HFFc6 (cell line): ENCODE measurements around the gene WNT7A. TPM values are rescaled to one million over a fixed set of nuclear protein-coding genes. Genes with fewer than 3 reads are reported as not detected.

Experiments used
- DNase-seq: peaks from one replicate; pipeline ENCODE4 v3.0.0-alpha.2; 2018
- H3K27ac Mint-ChIP-seq: 2 replicates; pipeline ENCODE4 v1.8.0; 2020; ENCODE audit warnings: mild to moderate bottlenecking, mixed read lengths
- H3K27me3 Mint-ChIP-seq: 2 replicates; pipeline ENCODE4 v1.8.0; 2021; ENCODE audit warnings: mild to moderate bottlenecking, moderate library complexity, mixed read lengths; ENCODE audit not compliant: insufficient read depth
- H3K36me3 Mint-ChIP-seq: 2 replicates; pipeline ENCODE4 v1.8.0; 2021; ENCODE audit warnings: low read depth, mixed read lengths
- H3K4me1 Mint-ChIP-seq: 2 replicates; pipeline ENCODE4 v1.8.0; 2020; ENCODE audit warnings: low read depth, mixed read lengths
- H3K4me3 Mint-ChIP-seq: 2 replicates; pipeline ENCODE4 v1.8.0; 2020; ENCODE audit warnings: mild to moderate bottlenecking, moderate library complexity, mixed read lengths
- H3K9me3 Mint-ChIP-seq: 2 replicates; pipeline ENCODE4 v1.8.0; 2020; ENCODE audit warnings: mild to moderate bottlenecking, mixed read lengths
- CTCF ChIP-seq: fragments of 200-600 bp; sonication (generic); IDR thresholded peaks from 2 replicates; pipeline ENCODE4 v1.5.0; 2021; ENCODE audit warnings: antibody characterized with exemption, mild to moderate bottlenecking
- total RNA-seq, 6 experiments: library from RNA; stranded (reverse); fragmentation: NEBNext Ultra II Directional; extraction: Animal tissue kit (Norgen Biotek cat#: 25700); gene quantifications; 2 replicates in 1 of 6; 3 replicates in 5 of 6; pipeline ENCODE4 v1.2.3, GENCODE V29; 2021

WNT7A gene
- total RNA-seq, 6 experiments from 2014 or later: not detected

- no peak for DNase-seq
Measured at GRCh38 chr3:13894096-13894806, 14.4 kb upstream of the WNT7A start.

GRCh38 chr3:13892304-13892703, 12.4 kb upstream of the WNT7A start:
- Mint-ChIP-seq H3K36me3 (no peaks in the 10 kb centered on the region), H3K9me3 (no peaks in the 10 kb centered on the region), H3K4me1 (peaks cover 15% of the 10 kb centered on the region), H3K27ac (no peak overlapping the region), H3K27me3 (peaks cover 10% of the 10 kb centered on the region), H3K4me3 (no peak overlapping the region)
- no peak for TF ChIP-seq CTCF
- no peak for DNase-seq

More at GRCh38 chr3:13894096-13894806, 14.4 kb upstream of the WNT7A start:
- Mint-ChIP-seq H3K36me3 (peaks cover 6% of the 10 kb centered on the region), H3K4me3 (no peak overlapping the region), H3K4me1 (peaks cover 15% of the 10 kb centered on the region), H3K27me3 (peaks cover 10% of the 10 kb centered on the region), H3K9me3 (peaks cover 9% of the 10 kb centered on the region; the same call in 1 of the 2 replicates), H3K27ac (no peak overlapping the region)
- no peak for TF ChIP-seq CTCF

GRCh38 chr3:13891492-13892073, 11.7 kb upstream of the WNT7A start:
- no peaks in the 10 kb centered on the region for H3K9me3 Mint-ChIP-seq
- peaks cover 12% of the 10 kb centered on the region for H3K4me1 Mint-ChIP-seq
- no peaks in the 10 kb centered on the region for H3K36me3 Mint-ChIP-seq
- no peak for TF ChIP-seq CTCF
- no peak overlapping the region for H3K27ac Mint-ChIP-seq
- H3K27me3 Mint-ChIP-seq: peaks cover 10% of the 10 kb centered on the region
- H3K4me3 Mint-ChIP-seq: no peak overlapping the region
- DNase-seq: no peak

GRCh38 chr3:13891017-13891392, 11.1 kb upstream of the WNT7A start:
- no peaks in the 10 kb centered on the region for H3K9me3 Mint-ChIP-seq
- no peaks in the 10 kb centered on the region for H3K36me3 Mint-ChIP-seq
- no peak for TF ChIP-seq CTCF
- H3K27ac Mint-ChIP-seq: no peak overlapping the region
- peaks cover 7% of the 10 kb centered on the region for H3K4me1 Mint-ChIP-seq
- peaks cover 10% of the 10 kb centered on the region for H3K27me3 Mint-ChIP-seq
- no peak overlapping the region for H3K4me3 Mint-ChIP-seq
- DNase-seq: no peak

GRCh38 chr3:13890377-13891016, 10.6 kb upstream of the WNT7A start:
- no peak for DNase-seq
- no peak for TF ChIP-seq CTCF
- H3K9me3 Mint-ChIP-seq: no peaks in the 10 kb centered on the region
- H3K36me3 Mint-ChIP-seq: no peaks in the 10 kb centered on the region
- H3K27ac Mint-ChIP-seq: no peak overlapping the region
- no peak overlapping the region for H3K4me3 Mint-ChIP-seq
- peaks cover 14% of the 10 kb centered on the region for H3K27me3 Mint-ChIP-seq
- H3K4me1 Mint-ChIP-seq: peaks cover 2% of the 10 kb centered on the region
